ENCODE results near the gene POLE2. TPM values are rescaled to one million over a fixed set of nuclear protein-coding genes. Genes with fewer than 3 reads are reported as not detected.
"Not testable (repeated sequence)": the region's sequence is repeated elsewhere in the genome, so short reads cannot be mapped to it uniquely, and the experiment has no call there.

The POLE2 gene, protein sequence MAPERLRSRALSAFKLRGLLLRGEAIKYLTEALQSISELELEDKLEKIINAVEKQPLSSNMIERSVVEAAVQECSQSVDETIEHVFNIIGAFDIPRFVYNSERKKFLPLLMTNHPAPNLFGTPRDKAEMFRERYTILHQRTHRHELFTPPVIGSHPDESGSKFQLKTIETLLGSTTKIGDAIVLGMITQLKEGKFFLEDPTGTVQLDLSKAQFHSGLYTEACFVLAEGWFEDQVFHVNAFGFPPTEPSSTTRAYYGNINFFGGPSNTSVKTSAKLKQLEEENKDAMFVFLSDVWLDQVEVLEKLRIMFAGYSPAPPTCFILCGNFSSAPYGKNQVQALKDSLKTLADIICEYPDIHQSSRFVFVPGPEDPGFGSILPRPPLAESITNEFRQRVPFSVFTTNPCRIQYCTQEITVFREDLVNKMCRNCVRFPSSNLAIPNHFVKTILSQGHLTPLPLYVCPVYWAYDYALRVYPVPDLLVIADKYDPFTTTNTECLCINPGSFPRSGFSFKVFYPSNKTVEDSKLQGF
- 26.2 TPM for polyA plus RNA-seq (2012; ENCODE audit: missing spikeins)

DNA sequence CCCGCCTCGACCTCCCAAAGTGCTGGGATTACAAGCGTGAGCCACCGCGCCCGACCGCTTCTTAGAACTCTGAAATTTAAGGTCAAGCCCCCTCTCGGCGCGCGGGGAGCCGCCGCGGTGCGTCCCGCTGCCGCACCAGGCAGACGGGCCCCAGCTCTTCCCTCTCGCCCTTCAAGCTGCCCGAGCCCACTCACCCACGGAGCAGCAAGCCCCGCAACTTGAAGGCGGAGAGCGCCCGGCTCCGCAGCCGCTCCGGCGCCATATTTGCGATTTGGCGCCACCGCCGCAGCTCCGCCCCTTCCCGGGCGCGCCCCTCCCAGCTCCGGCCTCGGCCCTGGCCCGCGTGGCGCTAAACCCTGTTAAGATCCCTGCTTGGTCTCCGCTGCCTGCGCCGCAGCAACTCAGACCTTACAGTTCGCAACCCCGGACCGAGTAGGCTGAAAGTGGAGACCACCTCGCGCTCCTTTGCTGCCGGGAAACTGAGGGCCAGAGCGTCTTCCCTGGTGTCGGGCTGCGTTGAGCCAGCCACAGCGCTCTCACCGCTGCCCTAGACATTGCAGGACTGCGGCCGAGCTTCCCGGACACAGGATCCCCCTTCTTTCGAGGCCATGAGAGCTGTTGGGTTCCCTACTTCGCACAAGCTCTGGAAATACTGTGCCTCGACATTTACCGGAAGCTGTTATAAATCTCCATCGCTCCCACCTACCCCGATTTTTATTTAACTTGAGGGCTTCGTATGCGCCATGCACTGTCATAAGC, at the start of gene POLE2:
Gene POLE2 (minus strand): TSS at position 273 of the 759 bp plus-strand sequence. CDS start 11 bp downstream, at position 262.
- FAIRE-seq, result peak; percentile 84
- DNase-seq (ENCODE audit: insufficient read length), result peak; percentile 74

DNA sequence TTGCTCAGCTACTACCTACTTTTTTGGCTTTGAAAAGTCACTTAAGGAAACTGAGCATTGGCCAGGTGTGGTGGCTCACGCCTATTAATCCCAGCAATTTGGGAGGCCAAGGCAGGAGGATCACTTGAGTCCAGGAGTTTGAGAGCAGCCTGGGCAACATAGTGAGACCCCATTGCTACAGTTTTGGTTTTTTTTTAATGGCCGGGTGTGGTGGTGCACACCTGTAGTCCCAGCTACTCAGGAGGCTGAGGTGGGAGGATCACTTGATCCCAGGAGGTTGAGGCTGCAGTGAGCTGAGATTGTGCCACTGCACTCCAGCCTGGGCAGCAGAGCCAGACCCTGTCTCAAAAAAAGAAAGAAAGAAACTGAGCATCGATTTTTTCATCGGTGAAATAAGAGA, 47.7 kb upstream of the POLE2 start:
- not testable (repeated sequence) for FAIRE-seq; DNase-seq (ENCODE audit: insufficient read length)

More for the DNA sequence above, at the start of gene POLE2:
- no peak for TF ChIP-seq POLR2AphosphoS5 (IDR thresholded peaks at IDR 0.05; ENCODE audit: low read depth, low read length)
- TF ChIP-seq POLR2A (IDR thresholded peaks at IDR 0.05; ENCODE audit: low read depth, low read length), result peak; percentile 86; the same call in 1 of the 2 replicates
- TF ChIP-seq TAF1 (IDR thresholded peaks at IDR 0.05; ENCODE audit: borderline replicate concordance, low read depth, low read length), result peak; percentile 76; the same call in 1 of the 2 replicates

DNA sequence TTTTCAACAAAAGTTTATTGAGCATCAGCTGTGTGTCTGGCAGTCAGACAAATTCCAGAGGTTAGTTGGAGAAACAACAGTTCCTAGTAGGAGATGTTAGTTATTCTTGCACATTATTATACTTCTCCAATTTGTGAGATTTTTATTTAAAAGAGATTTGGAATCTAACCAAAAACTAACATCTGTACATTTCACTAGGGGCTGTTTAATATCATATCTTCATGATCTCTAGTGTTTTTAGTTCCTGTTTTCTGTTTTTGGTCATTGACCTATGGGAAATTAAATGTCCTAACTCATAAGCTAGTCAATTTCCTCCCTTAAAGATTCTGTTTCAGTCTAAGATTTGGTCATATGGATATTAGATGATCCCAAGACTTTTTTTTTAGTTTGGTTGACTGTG, 45.8 kb upstream of the POLE2 start:
- no peak for FAIRE-seq
- TF ChIP-seq TAF1 (IDR thresholded peaks at IDR 0.05; ENCODE audit: borderline replicate concordance, low read depth, low read length) (no peak), POLR2AphosphoS5 (IDR thresholded peaks at IDR 0.05; ENCODE audit: low read depth, low read length) (no peak), POLR2A (IDR thresholded peaks at IDR 0.05; ENCODE audit: low read depth, low read length) (no peak)
- no peak for DNase-seq (ENCODE audit: insufficient read length)

DNA sequence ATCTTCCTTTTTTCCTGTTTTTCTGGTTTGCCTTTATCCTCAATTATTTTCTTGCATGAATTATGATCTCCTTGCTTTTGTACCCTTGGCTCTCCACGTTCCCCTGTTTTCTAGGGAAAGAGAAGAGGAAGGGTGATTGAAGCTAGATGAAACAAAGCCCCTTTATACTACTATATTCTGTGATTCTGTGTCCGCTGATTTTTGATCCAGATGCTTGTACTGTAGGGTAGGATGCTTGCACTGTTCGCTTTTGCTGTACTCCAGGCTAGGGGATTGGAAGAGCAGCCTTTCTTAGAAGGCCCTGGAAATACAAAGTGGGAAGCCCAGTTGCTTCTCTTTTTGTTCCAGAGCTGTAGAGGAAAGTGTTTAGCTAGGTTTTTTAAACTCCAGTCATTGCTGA, 44.9 kb upstream of the POLE2 start:
- FAIRE-seq (no peak), DNase-seq (ENCODE audit: insufficient read length) (no peak)
- TF ChIP-seq POLR2A (IDR thresholded peaks at IDR 0.05; ENCODE audit: low read depth, low read length) (no peak), TAF1 (IDR thresholded peaks at IDR 0.05; ENCODE audit: borderline replicate concordance, low read depth, low read length) (no peak), POLR2AphosphoS5 (IDR thresholded peaks at IDR 0.05; ENCODE audit: low read depth, low read length) (no peak)

DNA sequence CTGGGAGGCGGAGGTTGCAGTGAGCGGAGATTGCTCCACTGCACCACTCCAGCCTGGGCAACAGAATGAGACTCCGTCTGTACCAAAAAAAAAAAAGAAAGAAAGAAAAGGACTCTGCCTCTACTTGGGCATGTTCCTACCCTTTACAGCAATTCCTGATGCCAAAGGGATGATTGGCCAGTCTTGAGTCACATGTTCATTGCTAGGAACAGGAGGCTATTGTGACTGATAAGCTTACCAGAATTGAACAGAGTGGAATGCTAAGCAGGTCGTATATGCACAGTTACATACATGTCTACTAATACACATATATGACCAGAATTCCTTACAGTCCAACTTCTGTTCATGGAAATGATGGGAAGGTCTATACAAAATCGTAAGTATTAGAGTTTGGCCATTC, 39.2 kb upstream of the POLE2 start:
- no peak for FAIRE-seq
- TF ChIP-seq POLR2A (IDR thresholded peaks at IDR 0.05; ENCODE audit: low read depth, low read length) (no peak), POLR2AphosphoS5 (IDR thresholded peaks at IDR 0.05; ENCODE audit: low read depth, low read length) (no peak), TAF1 (IDR thresholded peaks at IDR 0.05; ENCODE audit: borderline replicate concordance, low read depth, low read length) (no peak)
- no peak for DNase-seq (ENCODE audit: insufficient read length)

DNA sequence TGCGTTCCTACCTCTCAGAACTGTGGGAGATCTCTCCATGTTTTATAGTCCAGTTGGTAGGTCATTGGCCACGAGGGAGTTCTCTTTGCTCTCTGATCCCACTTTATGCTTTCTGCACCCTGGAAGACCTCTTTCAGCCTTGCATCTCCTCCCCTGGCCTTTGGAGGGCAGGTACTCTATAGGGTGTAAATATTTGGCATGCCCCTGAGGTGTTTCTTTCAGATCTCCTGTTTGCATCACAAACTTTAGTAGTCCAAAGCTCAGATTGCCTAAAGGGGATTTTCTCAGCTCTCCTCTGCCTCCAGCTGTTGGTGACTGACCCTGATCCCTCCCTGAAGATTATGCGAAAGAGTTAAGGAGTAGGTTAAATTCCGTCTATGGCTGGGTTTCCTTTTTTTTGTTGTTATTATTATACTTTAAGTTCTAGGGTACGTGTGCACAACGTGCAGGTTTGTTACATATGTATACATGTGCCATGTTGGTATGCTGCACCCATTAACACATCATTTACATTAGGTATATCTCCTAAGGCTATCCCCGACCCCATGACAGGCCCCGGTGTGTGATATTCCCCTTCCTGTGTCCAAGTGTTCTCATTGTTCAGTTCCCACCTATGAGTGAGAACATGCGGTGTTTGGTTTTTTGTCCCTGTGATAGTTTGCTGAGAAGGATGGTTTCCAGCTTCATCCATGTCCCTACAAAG, 33.9 kb upstream of the POLE2 start:
- DNase-seq (ENCODE audit: insufficient read length); FAIRE-seq: not testable (repeated sequence)

DNA sequence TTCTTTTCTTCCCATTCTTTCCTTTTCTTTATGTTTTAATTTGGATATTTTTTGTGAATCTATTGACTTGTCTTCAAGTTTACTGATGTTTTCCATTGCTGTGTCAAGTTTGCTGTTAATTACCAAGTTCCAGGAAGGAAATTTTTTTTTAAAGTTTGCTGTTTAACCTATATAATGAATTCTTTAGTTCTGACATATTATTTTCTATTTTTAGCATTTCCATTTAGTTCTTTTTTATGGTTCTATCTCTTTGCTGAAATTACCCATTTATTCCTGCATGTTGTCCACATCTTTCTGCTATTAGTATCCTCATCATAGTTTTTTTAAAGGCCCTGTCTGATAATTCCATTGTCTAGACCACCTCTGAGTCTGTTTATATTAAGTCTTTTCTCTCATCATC, 32.7 kb upstream of the POLE2 start:
- DNase-seq (ENCODE audit: insufficient read length) (no peak), FAIRE-seq (no peak)
- TF ChIP-seq TAF1 (IDR thresholded peaks at IDR 0.05; ENCODE audit: borderline replicate concordance, low read depth, low read length) (no peak), POLR2A (IDR thresholded peaks at IDR 0.05; ENCODE audit: low read depth, low read length) (no peak), POLR2AphosphoS5 (IDR thresholded peaks at IDR 0.05; ENCODE audit: low read depth, low read length) (no peak)

DNA sequence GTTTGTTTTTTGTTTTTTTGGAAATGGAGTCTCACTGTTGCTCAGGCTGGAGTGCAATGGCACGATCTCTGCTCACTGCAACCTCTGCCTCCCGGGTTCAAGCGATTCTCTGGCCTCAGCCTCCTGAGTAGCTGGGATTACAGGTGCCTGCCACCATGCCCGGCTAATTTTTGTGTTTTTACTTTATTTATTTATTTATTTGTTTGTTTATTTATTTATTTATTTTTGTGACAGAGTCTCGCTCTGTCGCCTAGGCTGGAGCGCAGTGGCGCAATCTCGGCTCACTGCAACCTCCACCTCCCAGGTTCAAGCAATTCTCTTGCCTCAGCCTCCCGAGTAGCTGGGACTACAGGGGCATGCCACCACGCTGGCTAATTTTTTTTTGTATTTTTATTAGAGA, 23.0 kb upstream of the POLE2 start:
- DNase-seq (ENCODE audit: insufficient read length); FAIRE-seq: not testable (repeated sequence)

DNA sequence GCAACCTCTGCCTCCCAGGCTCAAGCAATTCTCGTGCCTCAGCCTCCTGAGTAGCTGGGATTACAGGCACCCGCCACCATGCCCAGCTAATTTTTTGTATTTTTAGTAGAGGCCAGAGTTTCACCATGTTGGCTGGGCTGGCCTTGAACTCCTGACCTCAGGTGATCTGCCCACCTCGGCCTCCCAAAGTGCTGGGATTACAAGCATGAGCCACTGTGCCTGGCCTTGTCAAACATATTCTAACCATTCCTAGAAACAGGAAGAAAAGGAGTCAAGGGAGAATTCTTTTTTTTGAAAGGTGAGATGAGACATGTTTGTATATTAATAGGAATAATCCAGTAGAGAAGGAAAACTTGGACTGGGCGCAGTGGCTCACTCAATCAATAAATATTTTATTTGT, 16.5 kb upstream of the POLE2 start:
- not testable (repeated sequence) for FAIRE-seq

DNA sequence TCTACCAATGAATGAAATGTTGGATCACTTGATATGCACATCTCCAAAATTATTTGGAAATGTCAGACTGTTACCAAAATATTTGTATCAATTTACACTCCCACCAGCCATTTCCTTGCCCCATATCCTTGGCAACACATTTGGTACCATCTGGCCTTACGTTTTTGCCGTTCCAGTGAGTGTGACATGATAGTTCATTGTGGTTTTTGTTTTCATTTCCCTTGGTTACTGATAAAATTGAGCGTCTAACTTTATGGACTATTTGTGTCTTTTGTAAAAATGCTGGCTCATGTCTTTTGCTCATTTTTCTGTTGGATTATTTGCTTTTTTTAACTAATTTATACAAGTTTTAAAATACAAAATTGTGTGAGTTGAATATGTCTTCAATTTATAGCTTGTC, 16.0 kb upstream of the POLE2 start:
- no peak for DNase-seq (ENCODE audit: insufficient read length)
- TF ChIP-seq POLR2A (IDR thresholded peaks at IDR 0.05; ENCODE audit: low read depth, low read length) (no peak), POLR2AphosphoS5 (IDR thresholded peaks at IDR 0.05; ENCODE audit: low read depth, low read length) (no peak), TAF1 (IDR thresholded peaks at IDR 0.05; ENCODE audit: borderline replicate concordance, low read depth, low read length) (no peak)
- FAIRE-seq, result no peak

More for the DNA sequence above, 16.5 kb upstream of the POLE2 start:
- DNase-seq (ENCODE audit: insufficient read length), result not testable (repeated sequence)

DNA sequence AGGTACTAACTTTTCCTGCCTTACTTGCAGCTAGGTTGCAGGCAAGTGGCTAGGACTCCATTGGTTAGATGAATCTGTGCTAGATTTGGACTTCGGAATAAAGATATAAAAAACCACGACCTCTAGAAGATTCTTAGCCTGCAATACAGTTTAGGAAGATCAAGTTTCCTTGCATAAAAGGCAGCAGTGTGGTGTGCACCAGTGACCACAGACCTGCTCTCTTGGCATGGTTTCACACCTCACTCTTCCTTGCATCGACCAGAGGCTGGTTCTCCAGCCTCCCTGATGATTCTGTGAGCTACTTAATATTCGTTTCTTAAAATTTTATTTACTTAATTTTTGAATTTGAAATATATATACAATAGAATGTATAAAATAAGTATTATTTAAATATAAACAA, 14.7 kb upstream of the POLE2 start:
- no peak for TF ChIP-seq POLR2AphosphoS5 (IDR thresholded peaks at IDR 0.05; ENCODE audit: low read depth, low read length)
- TF ChIP-seq POLR2A (IDR thresholded peaks at IDR 0.05; ENCODE audit: low read depth, low read length), result no peak
- no peak for TF ChIP-seq TAF1 (IDR thresholded peaks at IDR 0.05; ENCODE audit: borderline replicate concordance, low read depth, low read length)
- FAIRE-seq (no peak), DNase-seq (ENCODE audit: insufficient read length) (no peak)

DNA sequence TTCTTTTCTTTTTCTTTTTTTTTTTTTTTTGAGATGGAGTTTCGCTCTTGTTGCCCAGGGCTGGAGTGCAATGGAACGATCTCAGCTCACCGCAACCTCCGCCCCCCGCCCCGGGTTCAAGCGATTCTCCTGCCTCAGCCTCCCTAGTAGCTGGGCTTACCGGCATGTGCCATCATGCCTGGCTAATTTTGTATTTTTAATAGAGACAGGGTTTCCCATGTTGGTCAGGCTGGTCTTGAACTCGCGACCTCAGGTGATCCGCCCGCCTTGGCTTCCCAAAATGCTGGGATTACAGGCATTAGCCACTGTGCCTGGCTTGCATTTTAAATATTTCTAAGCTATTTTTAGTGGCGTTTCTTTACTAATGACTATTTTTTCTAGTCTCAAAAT, 5.7 kb upstream of the POLE2 start:
- not testable (repeated sequence) for FAIRE-seq; DNase-seq (ENCODE audit: insufficient read length)

Measured in GM12892 (cell line).